ENCODE data around the gene TIMM17B. TPM values are rescaled to one million over a fixed set of nuclear protein-coding genes. Genes with fewer than 3 reads are reported as not detected.

TIMM17B gene
- 10 to 100 TPM; 76.0 to 88.2 (median 85.3) TPM for polyA plus RNA-seq

DNA sequence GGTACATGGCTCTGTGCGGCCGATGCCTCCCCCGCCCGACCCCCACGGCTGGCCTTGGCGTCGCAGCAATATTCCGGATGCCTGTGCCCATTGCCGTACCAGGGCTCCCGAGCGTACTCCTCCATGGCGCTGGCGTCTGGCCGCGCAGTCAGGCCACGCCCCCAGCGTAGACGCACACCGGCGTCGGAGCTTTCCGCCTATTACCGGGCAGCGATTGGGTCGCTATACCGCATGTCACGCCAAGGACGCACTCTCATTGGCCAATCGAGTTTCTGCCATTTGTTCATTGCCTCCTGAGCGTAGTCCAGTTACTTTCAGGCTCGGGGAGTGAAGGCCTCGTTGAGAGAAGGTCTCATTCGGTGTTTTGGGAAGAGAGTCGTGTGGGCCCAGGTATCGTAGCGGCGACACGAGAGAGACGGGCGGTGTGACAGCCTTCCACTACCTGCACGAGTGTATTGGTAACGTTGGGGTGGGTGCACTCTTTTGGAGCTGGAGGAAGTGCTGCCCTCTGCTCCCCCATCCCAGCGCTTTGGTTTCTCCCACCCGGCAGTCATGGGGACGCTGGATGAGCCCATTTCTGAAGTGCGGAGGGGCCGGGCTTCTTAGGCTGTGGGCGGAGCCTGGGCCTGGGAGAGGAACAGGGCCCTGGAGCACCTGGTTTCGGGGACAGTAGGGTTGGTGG lies at the start of gene TIMM17B, which contains the start of gene PQBP1:
Gene TIMM17B, minus strand, starts transcription at position 144 of the 682 bp plus-strand sequence. Its CDS starts 19 bp downstream, at position 125.
Gene PQBP1, plus strand, starts transcription at position 306 of the 682 bp plus-strand sequence. CDS start 580 bp downstream, outside the sequence.
- Mint-ChIP-seq H3K27me3 (ENCODE audit: low read depth in 3 of 3) (peaks cover 5 to 14% (median 8%) of the 10 kb centered on the region in 3 donors), H3K9me3 (no peaks in the 10 kb centered on the region), H3K27ac (peak within 1 kb of the TSS; percentile 95 to 98 (median 98))

DNA sequence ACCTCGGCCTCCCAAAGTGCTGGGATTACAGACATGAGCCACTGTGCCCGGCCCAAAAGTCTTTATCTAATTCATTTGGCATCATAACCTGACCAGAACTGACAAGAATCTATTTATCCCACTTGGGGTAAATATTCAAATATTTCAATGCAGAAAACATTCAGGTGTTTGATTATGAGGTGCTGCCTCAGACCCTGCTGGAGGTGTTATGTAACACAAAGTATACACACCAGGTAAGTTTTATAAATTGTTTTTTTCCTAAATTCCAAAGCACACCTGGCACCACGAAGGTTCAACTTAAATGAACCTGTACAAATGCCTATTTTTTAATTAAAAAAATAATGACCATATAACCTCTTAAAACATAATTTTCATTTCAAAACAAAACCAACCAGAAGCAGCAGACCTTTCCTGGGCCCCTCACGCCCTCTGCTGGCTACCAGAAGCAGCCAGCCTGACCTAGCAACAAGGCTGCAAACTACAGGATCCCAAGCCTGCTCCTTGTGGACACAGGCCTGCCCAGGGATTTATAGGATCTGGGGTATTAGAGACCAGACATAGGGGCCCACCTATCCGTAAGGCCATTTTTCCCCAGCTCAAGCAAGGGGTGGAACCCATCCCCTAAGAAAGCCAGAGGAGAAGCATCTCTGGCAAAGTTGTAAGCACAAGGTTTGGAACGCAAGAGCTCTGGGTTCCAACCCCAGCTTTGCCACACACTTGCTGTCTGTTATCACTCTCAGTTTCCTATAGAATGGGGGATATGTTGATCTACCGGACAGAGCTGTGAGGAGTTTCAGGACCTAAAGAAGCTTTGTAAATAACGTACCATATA lies 48.2 kb upstream of the TIMM17B start:
- Mint-ChIP-seq H3K4me1 (peaks cover 45 to 50% of the 10 kb centered on the region in 2 donors), H3K27me3 (ENCODE audit: low read depth in 3 of 3) (peaks cover 0 to 10% (median 6%) of the 10 kb centered on the region in 3 donors), H3K9me3 (no peaks in the 10 kb centered on the region), H3K4me3 (no peak overlapping the region), H3K36me3 (peaks cover 0 to 6% (median 4%) of the 10 kb centered on the region in 3 donors), H3K27ac (peak overlapping the region; percentile 30 to 69 (median 44))
- DNase-seq = peak; percentile 42 to 62 (median 61)

More for the DNA sequence above, at the start of gene TIMM17B, which contains the start of gene PQBP1:
- peaks cover 19 to 21% of the 10 kb centered on the region in 2 donors for H3K4me1 Mint-ChIP-seq
- peak within 1 kb of the TSS; percentile 88 to 98 (median 95) for H3K4me3 Mint-ChIP-seq
- no peaks in the 10 kb centered on the region for H3K36me3 Mint-ChIP-seq
- peak; percentile 86 to 91 (median 89) for DNase-seq

DNA sequence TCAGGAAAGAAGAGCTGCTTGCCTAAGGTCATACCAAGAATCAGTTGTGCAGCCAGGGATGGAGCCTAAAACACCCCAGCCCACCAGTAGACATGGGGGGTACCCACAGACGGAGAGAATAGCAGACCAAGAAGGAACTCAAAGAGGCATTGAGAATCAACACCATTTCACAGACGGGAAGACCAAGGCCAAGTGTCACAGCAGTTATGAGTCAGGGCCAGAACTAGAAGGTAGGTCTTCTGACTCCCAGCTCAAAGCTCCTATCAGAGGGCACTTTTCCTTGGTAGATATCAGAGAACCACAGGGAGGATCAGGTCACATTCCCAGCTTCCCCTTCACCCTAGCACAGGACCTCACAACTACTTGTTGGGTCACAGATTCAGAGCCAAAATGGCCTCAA lies 45.3 kb upstream of the TIMM17B start:
- Mint-ChIP-seq H3K4me3 (peak overlapping the region in 1 of 5 donors; percentile 79), H3K9me3 (no peaks in the 10 kb centered on the region), H3K36me3 (peaks cover 0 to 6% (median 0%) of the 10 kb centered on the region in 3 donors), H3K27me3 (ENCODE audit: low read depth in 3 of 3) (peaks cover 6 to 10% (median 9%) of the 10 kb centered on the region in 3 donors), H3K27ac (peak overlapping the region; percentile 8 to 88 (median 85)), H3K4me1 (peaks cover 67 to 72% of the 10 kb centered on the region in 2 donors)
- DNase-seq = no peak

DNA sequence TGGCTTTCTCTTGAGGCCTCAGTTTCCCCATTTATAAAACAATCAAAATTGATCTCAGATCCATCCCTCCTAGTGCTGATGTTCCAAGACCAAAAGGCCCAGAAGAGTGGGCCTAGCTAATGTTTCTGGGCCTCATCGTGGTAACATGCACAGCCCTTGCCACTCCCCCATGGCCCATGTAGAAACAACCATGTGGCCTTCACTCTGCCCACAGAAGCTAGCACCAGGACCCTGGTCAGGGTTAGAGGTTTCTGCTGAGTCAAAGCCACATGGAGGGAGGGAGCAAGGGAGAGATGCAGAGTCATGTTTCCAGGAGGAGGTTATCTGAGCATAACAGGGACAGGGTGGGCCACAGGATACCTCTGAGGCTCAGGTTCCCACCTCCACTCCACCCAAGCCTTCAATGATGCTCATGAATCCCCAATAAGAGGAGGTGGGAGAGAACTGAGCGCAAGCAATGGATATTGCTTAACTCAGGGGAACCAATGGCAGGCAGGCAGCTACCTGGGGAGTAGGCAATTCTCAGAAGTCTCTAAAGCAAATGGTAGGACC lies 42.9 kb upstream of the TIMM17B start:
- H3K27ac Mint-ChIP-seq = peak overlapping the region; percentile 81 to 99 (median 94)
- H3K4me1 Mint-ChIP-seq = peaks cover 81 to 89% of the 10 kb centered on the region in 2 donors
- H3K36me3 Mint-ChIP-seq = peaks cover 0 to 8% (median under 1%) of the 10 kb centered on the region in 3 donors
- no peaks in the 10 kb centered on the region for H3K9me3 Mint-ChIP-seq
- DNase-seq = peak in 1 of 3 donors; percentile 26
- peaks cover 11 to 15% (median 12%) of the 10 kb centered on the region in 3 donors for H3K27me3 Mint-ChIP-seq (ENCODE audit: low read depth in 3 of 3)
- peak overlapping the region; percentile 75 to 91 (median 82) for H3K4me3 Mint-ChIP-seq

DNA sequence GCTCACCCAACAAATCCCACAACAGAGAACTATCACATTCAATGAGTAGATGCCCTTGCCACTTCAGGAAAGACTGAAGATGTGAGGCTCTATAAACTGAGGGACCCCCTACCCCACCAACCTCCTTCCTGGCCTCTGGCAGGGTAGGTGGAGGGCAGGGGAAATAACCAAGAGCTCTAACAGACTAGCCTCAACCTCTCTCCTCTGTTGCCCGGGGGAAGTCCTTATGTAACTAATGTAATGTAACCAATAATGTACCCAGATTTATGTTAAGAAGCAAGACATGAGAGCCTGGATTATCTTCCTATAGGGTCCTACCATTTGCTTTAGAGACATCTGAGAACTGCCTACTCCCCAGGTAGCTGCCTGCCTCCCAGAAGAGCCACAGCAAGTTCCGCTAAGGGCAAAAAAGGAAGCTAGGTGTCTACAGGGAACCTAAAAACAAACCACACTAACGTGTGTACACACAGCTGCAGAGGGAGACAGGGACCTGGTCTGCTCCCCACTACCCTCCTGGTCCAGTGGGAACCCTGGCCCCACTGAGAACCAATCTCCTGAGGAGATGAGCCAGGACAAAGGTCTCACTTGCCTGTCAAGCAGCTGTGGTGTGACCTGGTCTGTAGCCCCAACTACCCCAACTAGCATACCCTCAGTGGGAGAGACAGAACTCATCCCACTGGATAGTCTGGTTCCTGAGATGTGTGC lies 42.1 kb upstream of the TIMM17B start:
- DNase-seq = peak in 2 of 3 donors; percentile 17 to 23
- H3K9me3 Mint-ChIP-seq = no peaks in the 10 kb centered on the region

DNA sequence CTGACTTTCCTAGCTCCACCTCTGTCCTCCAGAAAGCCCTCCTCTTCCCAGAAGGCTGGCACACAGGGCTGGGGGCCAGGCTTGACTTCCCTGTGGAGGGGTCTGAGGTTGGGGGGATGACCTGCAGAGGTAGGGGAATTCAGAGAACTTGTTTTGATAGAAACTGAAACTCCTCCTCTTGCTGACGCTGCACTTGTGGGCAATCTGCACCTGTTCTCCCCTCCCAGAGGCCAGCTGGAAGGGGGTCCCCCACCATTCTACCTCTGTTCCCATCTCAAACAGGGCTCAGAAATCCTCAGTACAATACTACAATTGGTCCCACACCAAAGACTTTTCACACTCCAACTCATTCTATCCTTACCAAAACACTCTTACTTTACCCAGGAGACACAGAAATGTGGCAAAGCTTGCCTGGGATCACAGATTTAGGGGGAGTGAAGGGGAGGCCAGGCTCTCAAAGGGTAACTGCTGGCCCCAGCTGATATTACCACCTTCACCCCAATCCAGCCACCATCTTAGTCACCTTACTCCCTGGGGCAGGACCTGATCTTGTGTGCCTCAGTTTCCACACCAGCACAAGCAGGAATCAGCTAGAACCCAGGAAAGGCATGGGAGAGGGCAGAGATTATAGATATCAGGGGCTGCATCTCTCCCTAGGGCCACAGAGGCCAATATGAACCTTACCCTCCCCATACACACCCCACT lies 41.3 kb upstream of the TIMM17B start:
- Mint-ChIP-seq H3K4me1 (peaks cover 93 to 99% of the 10 kb centered on the region in 2 donors), H3K27ac (peak overlapping the region; percentile 93 to 99 (median 95)), H3K9me3 (no peaks in the 10 kb centered on the region), H3K36me3 (peaks cover 2 to 20% (median 6%) of the 10 kb centered on the region in 3 donors), H3K27me3 (ENCODE audit: low read depth in 3 of 3) (peaks cover 10 to 15% (median 11%) of the 10 kb centered on the region in 3 donors), H3K4me3 (peak overlapping the region; percentile 75 to 91 (median 82))
- DNase-seq = peak; percentile 47 to 59 (median 51)

More for the DNA sequence above, 42.1 kb upstream of the TIMM17B start:
- H3K36me3 Mint-ChIP-seq = peaks cover 0 to 14% (median 4%) of the 10 kb centered on the region in 3 donors
- H3K27ac Mint-ChIP-seq = peak overlapping the region; percentile 93 to 99 (median 95)
- H3K4me3 Mint-ChIP-seq = peak overlapping the region; percentile 75 to 91 (median 82)
- peaks cover 89 to 97% of the 10 kb centered on the region in 2 donors for H3K4me1 Mint-ChIP-seq
- peaks cover 10 to 15% (median 11%) of the 10 kb centered on the region in 3 donors for H3K27me3 Mint-ChIP-seq (ENCODE audit: low read depth in 3 of 3)

DNA sequence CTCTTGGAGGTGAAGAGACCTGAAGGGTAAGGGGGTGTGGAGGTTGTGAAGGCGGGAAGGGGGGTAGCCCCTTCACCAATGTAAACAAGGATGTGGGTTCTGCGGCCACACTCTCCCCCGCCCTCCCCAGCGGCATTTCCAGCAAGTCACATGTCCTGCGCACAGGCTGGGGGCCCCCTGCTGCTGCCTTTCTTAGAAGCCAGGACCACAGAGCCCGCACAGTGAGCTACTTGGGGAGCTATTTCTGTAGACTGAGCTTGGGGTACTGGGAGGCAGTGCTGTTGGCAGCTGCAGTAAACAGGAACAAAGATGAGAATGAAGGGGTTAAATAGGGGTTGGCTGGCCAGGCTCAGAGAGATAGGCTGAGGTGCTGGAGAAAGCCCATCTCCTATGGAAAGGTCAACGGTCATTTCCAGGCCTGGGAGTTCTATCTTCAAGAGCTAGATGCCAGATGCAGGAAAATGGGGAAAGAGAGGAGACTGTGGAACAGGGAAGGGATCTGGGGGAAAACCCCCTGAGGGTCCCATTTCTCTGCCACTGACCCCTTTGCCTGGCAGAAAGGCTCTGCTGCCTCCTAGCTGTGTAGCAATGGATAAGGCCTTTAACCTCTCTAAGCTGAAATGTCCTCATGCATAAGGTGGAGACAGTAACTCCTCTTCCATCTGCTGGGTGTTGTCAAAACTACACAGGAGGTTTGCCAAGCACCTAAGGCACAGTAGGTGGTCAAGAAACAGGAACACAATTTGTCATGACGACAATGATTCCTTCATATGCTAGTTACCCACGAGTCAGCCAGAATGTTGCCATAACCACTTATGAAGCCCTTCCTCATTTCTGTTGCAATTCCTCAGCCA lies 39.7 kb upstream of the TIMM17B start:
- peaks cover 84 to 85% of the 10 kb centered on the region in 2 donors for H3K4me1 Mint-ChIP-seq
- peak overlapping the region; percentile 75 to 91 (median 82) for H3K4me3 Mint-ChIP-seq
- DNase-seq = peak; percentile 90 to 92 (median 90)
- H3K27ac Mint-ChIP-seq = peak overlapping the region; percentile 93 to 99 (median 95)
- no peaks in the 10 kb centered on the region for H3K9me3 Mint-ChIP-seq
- H3K27me3 Mint-ChIP-seq (ENCODE audit: low read depth in 3 of 3) = peaks cover 7 to 16% (median 8%) of the 10 kb centered on the region in 3 donors
- H3K36me3 Mint-ChIP-seq = peaks cover 5 to 28% (median 12%) of the 10 kb centered on the region in 3 donors

DNA sequence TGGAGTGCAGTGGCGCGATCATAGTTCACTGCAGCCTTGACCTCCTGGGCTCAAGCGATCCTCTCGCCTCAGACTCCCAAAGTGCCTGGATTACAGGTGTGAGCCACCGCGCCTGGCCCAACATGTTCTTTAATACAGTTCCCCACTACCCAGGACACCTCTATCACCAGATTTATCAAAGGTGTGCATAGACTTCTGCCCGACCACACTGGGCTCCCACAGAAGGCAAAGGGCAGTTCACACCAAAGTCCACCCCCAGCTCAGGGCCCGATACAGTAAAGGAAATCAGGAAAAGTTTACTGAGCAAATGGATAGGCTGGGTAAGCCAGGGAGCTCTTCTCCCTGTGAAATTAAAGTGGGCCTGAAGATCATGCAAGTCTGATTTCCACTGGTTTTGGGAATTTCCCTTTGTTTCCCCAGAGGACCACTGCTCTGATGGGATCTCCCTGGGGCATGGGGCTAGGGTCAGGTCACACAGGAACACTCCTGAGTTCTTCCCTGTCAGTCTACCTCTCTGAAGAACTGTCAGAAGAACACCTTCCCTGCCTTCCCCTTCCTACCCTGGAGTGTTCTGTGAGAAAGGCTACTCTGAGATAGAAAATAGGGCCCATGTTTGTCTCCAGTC lies 39.0 kb upstream of the TIMM17B start:
- Mint-ChIP-seq H3K36me3 (peaks cover 5 to 23% (median 12%) of the 10 kb centered on the region in 3 donors), H3K4me1 (peaks cover 77 to 78% of the 10 kb centered on the region in 2 donors), H3K4me3 (peak overlapping the region; percentile 75 to 91 (median 82)), H3K9me3 (no peaks in the 10 kb centered on the region), H3K27ac (peak overlapping the region; percentile 93 to 99 (median 95)), H3K27me3 (ENCODE audit: low read depth in 3 of 3) (peaks cover 7 to 16% (median 8%) of the 10 kb centered on the region in 3 donors)
- DNase-seq = no peak

DNA sequence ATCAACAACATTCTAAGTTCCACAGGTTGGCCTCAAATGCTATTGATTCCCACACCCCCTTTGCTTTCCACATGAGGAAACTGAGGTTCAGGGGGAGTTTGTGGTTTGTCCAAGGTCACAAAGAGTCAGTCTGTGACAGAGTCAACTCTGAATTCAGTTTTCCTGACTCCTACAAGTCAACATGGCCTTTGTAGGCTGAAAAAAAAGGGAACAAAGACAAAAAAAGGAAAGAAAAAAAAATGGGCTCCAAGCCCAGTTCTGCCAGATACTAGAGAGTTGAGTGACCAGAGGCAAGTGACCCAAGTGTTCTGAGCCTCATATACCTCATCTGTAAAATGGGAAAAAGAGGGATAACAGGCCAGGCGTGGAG lies 37.7 kb upstream of the TIMM17B start:
- Mint-ChIP-seq H3K4me3 (peak overlapping the region in 1 of 5 donors; percentile 56), H3K27ac (peak overlapping the region; percentile 59 to 79 (median 70)), H3K27me3 (ENCODE audit: low read depth in 3 of 3) (peaks cover 7 to 16% (median 8%) of the 10 kb centered on the region in 3 donors), H3K4me1 (peaks cover 66 to 67% of the 10 kb centered on the region in 2 donors), H3K36me3 (peaks cover 5 to 22% (median 12%) of the 10 kb centered on the region in 3 donors), H3K9me3 (no peaks in the 10 kb centered on the region)
- no peak for DNase-seq

DNA sequence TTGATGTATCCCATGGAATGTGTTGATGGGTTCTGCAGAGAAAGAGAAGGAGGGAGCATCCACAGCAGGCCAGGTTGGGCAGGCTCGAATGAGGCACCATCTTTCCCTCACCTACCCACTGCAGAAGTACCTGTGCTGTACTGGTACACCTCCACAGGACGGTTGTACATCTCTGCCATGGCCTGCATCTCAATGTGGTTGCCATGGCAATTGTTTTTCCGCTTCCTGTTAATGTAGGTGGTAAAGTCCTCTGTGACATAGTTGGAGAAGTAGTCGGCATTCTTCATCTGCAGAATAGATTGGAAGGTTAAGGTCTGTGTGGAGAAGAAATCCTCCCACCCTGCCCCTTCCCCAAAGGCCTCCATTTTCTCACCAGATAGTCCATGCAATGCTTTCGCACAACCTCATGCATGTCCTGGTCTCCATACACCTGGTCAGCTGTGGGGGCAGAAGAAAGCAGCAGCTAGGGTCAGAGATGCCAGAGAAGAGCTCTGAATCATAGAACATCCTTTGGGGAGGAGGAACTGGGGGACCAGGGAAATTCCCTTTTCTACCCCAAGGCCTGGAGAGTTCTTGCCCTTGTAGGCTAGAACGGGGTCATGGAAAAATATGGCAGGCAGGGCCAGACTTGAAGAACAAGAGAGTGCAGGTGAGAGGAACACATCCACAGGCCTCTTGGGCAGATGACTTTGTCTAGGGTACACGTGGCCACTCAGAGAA lies 37.2 kb upstream of the TIMM17B start:
- no peak for DNase-seq
- H3K27me3 Mint-ChIP-seq (ENCODE audit: low read depth in 3 of 3) = peaks cover 7 to 13% (median 8%) of the 10 kb centered on the region in 3 donors
- H3K27ac Mint-ChIP-seq = peak overlapping the region; percentile 59 to 79 (median 74)
- peak overlapping the region in 1 of 5 donors; percentile 56 for H3K4me3 Mint-ChIP-seq
- no peaks in the 10 kb centered on the region for H3K9me3 Mint-ChIP-seq
- peaks cover 61 to 63% of the 10 kb centered on the region in 2 donors for H3K4me1 Mint-ChIP-seq
- peaks cover 5 to 22% (median 12%) of the 10 kb centered on the region in 3 donors for H3K36me3 Mint-ChIP-seq

Measured in immature natural killer cell (primary cell).